ENCODE results near the gene ZFP36. TPM values are rescaled to one million over a fixed set of nuclear protein-coding genes. Genes with fewer than 3 reads are reported as not detected.
"Not testable (repeated sequence)": the region's sequence is repeated elsewhere in the genome, so short reads cannot be mapped to it uniquely, and the experiment has no call there.

Gene ZFP36
- total RNA-seq, 1 donor from 2014 or later = 105 TPM

- no peak for DNase-seq (ENCODE audit: extremely low spot score, unreplicated experiment)
- Mint-ChIP-seq H3K36me3 (ENCODE audit: unreplicated experiment) (peaks cover 39% of the 10 kb centered on the region), H3K9me3 (ENCODE audit: unreplicated experiment) (no peaks in the 10 kb centered on the region), H3K4me1 (ENCODE audit: unreplicated experiment) (peaks cover 39% of the 10 kb centered on the region), H3K27ac (ENCODE audit: unreplicated experiment) (no peak overlapping the region), H3K4me3 (ENCODE audit: unreplicated experiment) (no peak overlapping the region), H3K27me3 (ENCODE audit: unreplicated experiment) (no peaks in the 10 kb centered on the region)
- TF ChIP-seq, protein P1, sequence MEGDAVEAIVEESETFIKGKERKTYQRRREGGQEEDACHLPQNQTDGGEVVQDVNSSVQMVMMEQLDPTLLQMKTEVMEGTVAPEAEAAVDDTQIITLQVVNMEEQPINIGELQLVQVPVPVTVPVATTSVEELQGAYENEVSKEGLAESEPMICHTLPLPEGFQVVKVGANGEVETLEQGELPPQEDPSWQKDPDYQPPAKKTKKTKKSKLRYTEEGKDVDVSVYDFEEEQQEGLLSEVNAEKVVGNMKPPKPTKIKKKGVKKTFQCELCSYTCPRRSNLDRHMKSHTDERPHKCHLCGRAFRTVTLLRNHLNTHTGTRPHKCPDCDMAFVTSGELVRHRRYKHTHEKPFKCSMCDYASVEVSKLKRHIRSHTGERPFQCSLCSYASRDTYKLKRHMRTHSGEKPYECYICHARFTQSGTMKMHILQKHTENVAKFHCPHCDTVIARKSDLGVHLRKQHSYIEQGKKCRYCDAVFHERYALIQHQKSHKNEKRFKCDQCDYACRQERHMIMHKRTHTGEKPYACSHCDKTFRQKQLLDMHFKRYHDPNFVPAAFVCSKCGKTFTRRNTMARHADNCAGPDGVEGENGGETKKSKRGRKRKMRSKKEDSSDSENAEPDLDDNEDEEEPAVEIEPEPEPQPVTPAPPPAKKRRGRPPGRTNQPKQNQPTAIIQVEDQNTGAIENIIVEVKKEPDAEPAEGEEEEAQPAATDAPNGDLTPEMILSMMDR (IDR thresholded peaks at IDR 0.05) = no peak
Measured at GRCh38 chr19:39449116-39449797, 42.6 kb downstream of the ZFP36 start.

DNA sequence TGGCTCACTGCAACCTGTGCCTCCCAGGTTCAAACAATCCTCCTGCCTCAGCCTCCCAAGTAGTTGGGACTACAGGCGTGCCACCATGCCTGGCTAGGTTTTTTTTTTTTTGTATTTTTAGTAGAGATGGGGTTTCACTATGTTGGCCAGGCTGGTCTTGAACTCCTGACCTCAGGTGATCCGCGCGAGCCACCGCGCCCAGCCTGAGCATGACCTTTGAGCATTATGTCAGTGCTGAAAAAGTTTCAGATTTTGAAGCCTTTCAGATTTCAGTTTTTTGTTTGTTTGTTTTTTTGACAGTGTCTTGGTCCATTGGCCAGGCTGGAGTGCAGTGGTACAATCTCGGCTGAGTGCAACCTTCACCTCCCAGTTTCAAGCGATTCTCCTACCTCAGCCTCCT, 44.6 kb downstream of the ZFP36 start:
- Mint-ChIP-seq H3K4me1 (ENCODE audit: unreplicated experiment) (peaks cover 24% of the 10 kb centered on the region), H3K36me3 (ENCODE audit: unreplicated experiment) (peaks cover 40% of the 10 kb centered on the region)
- H3K27me3 Mint-ChIP-seq (ENCODE audit: unreplicated experiment); H3K27ac Mint-ChIP-seq (ENCODE audit: unreplicated experiment); H3K9me3 Mint-ChIP-seq (ENCODE audit: unreplicated experiment); DNase-seq (ENCODE audit: extremely low spot score, unreplicated experiment); H3K4me3 Mint-ChIP-seq (ENCODE audit: unreplicated experiment): not testable (repeated sequence)

Small RNA genes lying within 50 kb of the gene (microRNA-seq; reads per million reads assigned to microRNA genes)
- gene MIR4530 (ENCODE audit: unreplicated experiment) = not detected

Other genes starting within 250 kb of the ZFP36 start
- gene NCCRP1, start 209.9 kb upstream of the ZFP36 start, total RNA-seq = not detected in 2 replicates
- not detected in 2 replicates for gene SYCN, start 202.6 kb upstream of the ZFP36 start, total RNA-seq
- gene IFNL3, start 161.8 kb upstream of the ZFP36 start, total RNA-seq = not detected in 2 replicates
- gene IFNL4, start 158.0 kb upstream of the ZFP36 start, total RNA-seq = not detected in 2 replicates
- not detected in 2 replicates for gene IFNL2, start 138.5 kb upstream of the ZFP36 start, total RNA-seq
- not detected in 2 replicates for gene IFNL1, start 110.4 kb upstream of the ZFP36 start, total RNA-seq
- 0.31 and 0.35 TPM in 2 replicates for gene LRFN1, start 86.0 kb upstream of the ZFP36 start, total RNA-seq
- not detected in 2 replicates for gene GMFG, start 70.8 kb upstream of the ZFP36 start, total RNA-seq
- 100 and 101 TPM in 2 replicates for gene SAMD4B, start 64.4 kb upstream of the ZFP36 start, total RNA-seq
- gene PAF1, start 15.7 kb upstream of the ZFP36 start, total RNA-seq = 45.6 and 45.9 TPM in 2 replicates
- 37.1 and 38.7 TPM in 2 replicates for gene MED29, start 15.5 kb upstream of the ZFP36 start, total RNA-seq
- gene PLEKHG2, start 5.8 kb downstream of the ZFP36 start, total RNA-seq = 131 and 150 TPM in 2 replicates
- 1,827 and 1,860 TPM in 2 replicates for gene RPS16, start 29.1 kb downstream of the ZFP36 start, total RNA-seq
- gene SUPT5H, start 38.7 kb downstream of the ZFP36 start, total RNA-seq = 130 and 132 TPM in 2 replicates
- gene TIMM50, start 74.0 kb downstream of the ZFP36 start, total RNA-seq = 55.9 and 56.0 TPM in 2 replicates
- gene DLL3, start 92.1 kb downstream of the ZFP36 start, total RNA-seq = 0.42 and 0.62 TPM in 2 replicates
- not detected in 2 replicates for gene SELENOV, start 108.3 kb downstream of the ZFP36 start, total RNA-seq
- 3.6 and 4.0 TPM in 2 replicates for gene EID2B, start 126.0 kb downstream of the ZFP36 start, total RNA-seq
- gene EID2, start 133.3 kb downstream of the ZFP36 start, total RNA-seq = 16.6 and 18.1 TPM in 2 replicates
- gene LGALS13, start 195.7 kb downstream of the ZFP36 start, total RNA-seq = not detected in 2 replicates
- not detected in 2 replicates for gene LGALS16, start 249.1 kb downstream of the ZFP36 start, total RNA-seq